Skeletal muscle cell (primary cell): Measurements from ENCODE around the gene TMEM63A.

ENCODE experiments used
- DNase-seq: peaks from one replicate; pipeline ENCODE4 v3.0.0-alpha.2; 2010; ENCODE audit warnings: low read depth
- H3K4me3 ChIP-seq: 2 replicates; pipeline ENCODE4 v1.5.1; 2011; ENCODE audit warnings: low read depth, mild to moderate bottlenecking, control low read depth, low read length, moderate library complexity

TMEM63A gene

DNA sequence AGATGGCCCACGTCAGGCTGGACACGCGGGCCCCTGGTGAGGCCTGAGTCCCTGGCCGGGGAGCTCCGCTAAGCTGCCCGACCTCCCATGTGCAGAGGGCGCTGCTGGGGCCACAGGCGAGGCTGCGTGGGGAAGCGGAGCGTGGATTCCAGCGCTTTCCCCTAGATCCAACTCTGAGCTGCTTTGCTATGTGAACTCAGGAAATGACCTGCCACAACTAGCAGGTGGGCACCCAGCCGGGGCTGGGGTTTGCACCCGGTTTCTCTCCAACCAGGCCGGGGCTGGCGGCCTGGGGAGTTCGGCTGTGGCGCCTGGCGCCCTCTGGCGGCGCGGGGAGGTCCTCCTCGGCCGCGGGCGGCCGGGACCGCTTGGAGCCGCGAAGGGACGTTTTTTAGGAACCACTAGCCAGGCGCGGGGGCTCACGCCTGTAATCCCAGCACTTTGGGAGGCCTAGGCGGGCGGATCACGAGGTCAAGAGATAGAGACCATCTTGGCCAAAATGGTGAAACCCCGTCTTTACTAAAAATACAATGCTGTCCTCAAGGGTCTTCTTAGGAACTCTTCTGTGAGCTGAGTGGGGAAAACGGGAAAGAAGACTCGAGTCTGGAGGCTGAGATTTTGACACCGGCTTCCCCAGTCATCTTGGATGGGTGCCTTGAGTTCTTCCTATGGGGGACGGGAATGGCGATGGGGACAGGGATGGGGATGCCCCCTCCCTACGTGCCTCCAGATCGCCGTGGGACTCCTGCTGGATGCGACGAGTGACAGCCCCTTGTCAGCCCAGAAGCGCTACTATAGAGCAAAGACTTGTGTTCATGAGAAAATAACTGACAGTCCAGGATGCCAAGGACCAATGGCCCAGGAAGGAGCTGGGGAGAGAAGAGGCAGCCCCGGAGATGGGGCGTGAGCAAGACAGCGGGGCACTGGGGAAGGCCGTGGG is 29.3 kb upstream of the TMEM63A start:
- no peak overlapping the region for H3K4me3 ChIP-seq
- no peak for DNase-seq

- DNase-seq, result no peak
Measured at GRCh38 chr1:225909477-225909876, 27.3 kb upstream of the TMEM63A start.

DNA sequence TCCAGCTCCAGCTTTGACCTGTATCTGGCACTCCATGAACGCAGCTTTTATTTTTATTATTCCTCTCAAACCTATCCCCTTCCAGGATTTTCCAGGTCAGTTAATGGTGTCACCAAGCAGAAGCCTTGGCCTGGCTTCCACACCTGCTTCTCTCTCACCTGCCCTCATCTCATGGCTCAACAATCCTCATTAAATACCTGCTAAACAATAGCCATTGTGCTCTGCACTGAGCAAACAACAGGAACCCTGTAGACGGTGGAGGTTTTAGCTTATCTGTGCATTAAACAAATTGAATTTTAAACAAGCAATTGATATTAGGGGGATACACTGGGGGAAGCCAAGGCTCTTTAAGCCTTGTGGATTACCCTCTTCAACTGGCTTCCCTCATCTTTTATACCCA is 26.6 kb upstream of the TMEM63A start:
- DNase-seq, result no peak
- H3K4me3 ChIP-seq, result no peak overlapping the region

More at GRCh38 chr1:225909477-225909876, 27.3 kb upstream of the TMEM63A start:
- no peak overlapping the region for H3K4me3 ChIP-seq

DNA sequence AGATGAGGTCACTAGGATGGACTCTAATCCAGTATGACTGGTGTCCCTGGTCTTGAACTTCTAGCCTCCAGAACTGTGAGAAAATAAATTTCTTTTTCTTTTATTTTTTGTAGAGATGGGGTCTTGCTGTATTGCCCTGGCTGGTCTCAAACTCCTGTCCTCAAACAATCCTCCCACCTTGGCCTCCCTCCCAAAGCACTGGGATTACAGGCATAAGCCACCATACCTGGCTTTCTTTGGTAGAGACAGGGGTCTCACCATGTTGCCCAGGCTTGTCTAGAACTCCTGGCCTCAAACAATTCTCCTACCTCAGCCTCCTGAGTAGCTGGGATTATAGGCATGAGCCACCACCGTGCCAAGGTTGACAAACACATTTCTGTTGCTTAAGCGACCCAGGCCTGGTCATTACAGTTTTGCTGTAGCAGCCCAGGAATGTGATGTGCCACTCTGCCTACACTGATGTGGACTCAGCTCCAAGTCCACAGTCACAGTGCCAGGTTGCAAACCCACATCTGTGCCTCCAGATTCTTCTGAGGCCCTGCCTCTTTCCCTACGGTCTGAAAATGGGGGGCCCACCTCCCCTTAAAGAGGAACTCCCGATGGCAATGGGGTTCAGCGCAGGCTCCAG is 25.9 kb upstream of the TMEM63A start:
- H3K4me3 ChIP-seq, result no peak overlapping the region
- DNase-seq, result no peak

- no peak overlapping the region for H3K4me3 ChIP-seq
- no peak for DNase-seq
Measured at GRCh38 chr1:225907341-225907740, 25.2 kb upstream of the TMEM63A start.

DNA sequence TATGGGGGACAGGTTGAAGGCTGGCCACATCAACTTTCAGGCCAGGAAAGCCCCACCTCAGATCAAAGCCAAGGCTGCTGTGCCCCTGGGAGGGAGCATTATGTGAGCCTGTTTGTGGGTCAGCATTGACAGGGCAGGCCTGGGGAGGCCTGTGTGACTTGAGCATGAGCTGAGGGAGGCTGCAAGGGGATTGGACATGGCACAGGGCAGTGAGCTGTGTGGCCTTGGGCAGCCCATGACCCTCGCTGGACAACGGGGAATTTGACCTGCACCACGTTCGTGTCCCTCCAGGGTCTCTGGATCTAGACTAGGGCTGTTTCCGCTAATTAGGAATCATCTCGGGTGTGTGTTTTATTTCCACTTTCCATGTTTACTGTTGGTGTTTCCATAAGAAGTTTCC is 24.3 kb upstream of the TMEM63A start:
- no peak overlapping the region for H3K4me3 ChIP-seq
- no peak for DNase-seq

DNA sequence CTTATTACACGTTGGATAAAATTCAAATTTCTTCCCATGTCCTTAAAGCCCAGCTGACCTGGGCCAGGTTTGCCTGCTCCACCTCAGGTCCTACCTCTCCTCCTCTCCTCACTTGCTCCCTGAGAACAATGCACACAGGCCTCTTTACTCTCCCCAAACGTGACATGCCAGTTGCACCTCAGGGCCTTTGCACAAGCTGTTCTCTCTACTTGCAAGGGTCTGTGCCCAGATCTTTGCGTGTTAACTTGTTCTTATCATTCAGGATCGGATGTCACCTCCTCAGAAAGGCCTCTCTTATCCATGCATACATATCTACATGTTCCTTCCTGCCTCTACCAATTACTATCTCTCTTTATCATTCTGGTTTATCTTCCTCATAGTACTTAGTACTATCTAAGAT is 21.4 kb upstream of the TMEM63A start:
- no peak for DNase-seq
- H3K4me3 ChIP-seq, result no peak overlapping the region

GRCh38 chr1:225899044-225899925 is 17.1 kb upstream of the TMEM63A start:
- no peak for DNase-seq
- no peak overlapping the region for H3K4me3 ChIP-seq

DNA sequence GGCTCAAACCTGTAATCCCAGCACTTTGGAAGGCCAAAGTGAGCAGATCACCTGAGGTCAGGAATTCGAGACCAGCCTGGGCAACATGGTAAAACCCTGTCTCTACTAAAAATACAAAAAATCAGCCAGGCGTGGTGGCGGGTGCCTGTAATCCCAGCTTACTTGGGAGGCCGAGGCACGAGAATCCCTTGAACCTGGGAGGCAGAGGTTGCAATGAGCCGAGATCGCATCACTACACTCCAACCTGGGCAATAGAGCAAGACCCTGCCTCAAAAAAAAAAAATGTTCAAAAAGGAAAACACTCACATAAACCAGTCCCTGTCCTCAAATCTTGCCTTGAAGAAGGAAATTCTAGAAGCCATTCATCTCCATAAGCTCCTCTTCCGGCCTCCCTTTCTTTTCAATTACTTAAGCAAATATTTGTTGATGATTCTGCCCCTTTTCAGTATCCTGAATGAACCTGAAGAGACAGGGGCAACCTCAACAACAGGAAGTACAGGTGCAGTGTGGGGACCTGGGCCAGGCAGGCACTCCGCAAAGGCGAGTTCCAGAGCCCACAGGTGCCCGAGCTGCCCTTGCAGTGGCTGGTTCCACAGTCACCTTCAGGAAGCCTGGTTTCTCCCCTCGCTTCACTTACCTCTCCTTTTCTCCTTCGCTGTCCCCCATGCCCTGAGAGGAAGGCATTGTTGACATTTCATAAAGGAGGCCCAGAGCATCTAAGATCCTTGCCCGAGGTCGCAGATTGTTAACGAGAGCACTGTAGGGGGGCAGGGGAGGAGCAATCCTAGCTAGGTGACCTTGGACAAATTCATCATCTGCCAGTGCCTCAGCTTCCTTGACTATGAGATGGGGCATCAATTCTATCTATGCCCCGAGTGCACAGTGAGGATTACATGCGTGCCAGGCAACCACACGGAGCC is 15.7 kb upstream of the TMEM63A start:
- no peak overlapping the region for H3K4me3 ChIP-seq
- no peak for DNase-seq

GRCh38 chr1:225896937-225897549 is 14.9 kb upstream of the TMEM63A start:
- no peak for DNase-seq
- H3K4me3 ChIP-seq, result no peak overlapping the region

DNA sequence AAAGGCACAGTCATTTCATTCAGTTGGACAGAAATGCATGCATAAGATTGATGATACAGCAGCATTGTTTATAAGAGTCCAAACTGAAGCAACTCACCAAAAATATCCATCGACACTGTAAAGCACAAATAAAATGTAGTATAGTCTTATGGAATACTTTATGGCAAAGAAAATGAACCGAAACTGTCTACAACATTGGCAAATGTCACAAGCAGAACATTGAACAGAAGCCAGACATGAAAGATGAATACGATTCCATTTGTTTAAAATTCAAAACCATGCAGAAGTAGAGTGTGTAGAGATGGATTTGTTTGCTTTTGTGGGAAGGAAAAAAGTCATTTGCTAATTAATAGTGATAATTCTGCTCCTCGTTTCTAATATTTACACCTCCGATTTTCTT is 14.3 kb upstream of the TMEM63A start:
- H3K4me3 ChIP-seq, result no peak overlapping the region
- no peak for DNase-seq

DNA sequence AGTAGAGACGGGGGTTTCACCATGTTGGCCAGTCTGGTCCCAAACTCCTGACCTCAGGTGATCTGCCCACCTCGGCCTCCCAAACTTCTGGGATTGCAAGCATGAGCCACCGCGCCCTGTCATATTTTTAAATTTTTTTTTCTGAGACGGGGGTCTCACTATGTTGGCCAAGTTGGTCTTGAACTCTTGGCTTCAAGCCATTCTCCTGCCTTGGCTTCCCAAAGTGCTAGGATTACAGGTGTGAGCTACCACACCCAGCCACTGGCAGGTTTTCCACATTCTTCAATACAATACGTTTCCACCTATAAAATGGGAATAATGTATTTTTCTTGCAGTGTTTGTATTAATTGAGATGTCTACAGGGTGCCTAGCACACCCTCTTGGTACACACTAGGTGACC is 10.1 kb upstream of the TMEM63A start:
- no peak overlapping the region for H3K4me3 ChIP-seq
- DNase-seq, result no peak

- no peak overlapping the region for H3K4me3 ChIP-seq
- no peak for DNase-seq
Measured at GRCh38 chr1:225891229-225891972, 9.2 kb upstream of the TMEM63A start.

DNA sequence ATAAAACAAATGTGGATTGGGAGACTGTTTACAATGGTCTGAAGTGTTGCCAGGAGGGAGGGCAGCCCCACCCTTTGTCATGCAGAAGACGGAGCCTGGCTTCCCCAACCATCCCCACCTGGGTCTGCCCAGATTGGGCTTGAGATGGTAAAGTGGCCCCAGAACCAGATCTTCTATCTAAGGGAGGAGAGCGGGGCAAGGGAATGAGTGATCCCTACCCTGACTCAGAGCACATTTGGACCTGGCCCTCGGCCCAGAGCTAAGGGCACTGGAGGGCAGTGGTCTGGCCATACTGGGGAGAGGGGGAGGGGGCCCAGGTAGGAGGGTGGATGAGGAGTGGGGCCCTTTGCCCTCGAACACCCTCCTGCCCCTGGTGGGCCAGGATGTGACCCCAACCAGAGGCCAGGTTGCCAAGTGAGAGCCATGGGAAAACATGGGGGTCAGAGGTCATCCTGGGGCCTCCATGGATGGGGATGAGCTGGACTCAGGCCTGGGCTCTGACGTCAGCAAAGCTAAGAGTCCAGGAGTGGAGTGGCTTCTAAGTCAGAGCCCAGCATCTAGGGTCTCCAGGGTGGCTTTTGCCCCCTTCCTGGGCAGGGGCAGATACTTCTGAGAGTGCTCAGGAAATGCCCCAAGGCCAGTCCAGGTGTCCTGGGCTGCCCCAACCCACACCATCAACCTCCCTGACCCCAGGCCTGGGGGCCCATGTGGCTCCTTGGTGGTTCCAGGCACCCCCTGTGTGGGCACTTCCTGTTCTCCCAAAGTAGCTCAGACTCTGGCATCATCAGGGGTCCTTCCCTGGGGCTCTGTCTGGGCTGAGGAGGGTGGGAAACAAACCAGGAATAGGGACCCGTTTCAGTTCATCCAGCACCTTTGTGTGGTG is 8.4 kb upstream of the TMEM63A start:
- DNase-seq, result no peak

DNA sequence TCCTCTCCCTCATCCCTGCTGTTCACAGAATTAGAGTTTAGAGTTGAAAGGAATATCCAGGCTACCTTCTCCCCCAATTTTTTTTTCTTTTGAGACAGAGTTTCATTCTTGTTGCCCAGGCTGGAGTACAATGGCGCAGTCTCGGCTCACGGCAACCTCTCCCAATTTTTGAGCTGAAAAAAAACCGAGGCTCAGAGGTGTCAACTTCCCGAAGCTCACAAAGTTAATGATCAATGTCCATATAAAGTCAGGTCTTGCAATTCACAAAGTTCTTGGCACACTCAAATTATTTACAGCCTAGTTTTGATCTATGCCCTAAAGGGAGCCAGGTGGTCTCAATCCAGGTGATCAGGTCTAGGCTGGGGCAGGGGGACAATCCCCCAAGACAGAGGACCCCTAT is 7.6 kb upstream of the TMEM63A start:
- H3K4me3 ChIP-seq, result no peak overlapping the region
- DNase-seq, result no peak

More for the DNA sequence above, 8.4 kb upstream of the TMEM63A start:
- H3K4me3 ChIP-seq, result no peak overlapping the region

GRCh38 chr1:225888898-225889601 is 6.9 kb upstream of the TMEM63A start, which contains the start of gene LEFTY1:
LEFTY1 (minus strand) TSS chr1:225889146; CDS start chr1:225889066, 80 bp downstream.
- no peak within 1 kb of the TSS for H3K4me3 ChIP-seq
- DNase-seq, result no peak
